Hepatocyte (in vitro differentiated cells): ENCODE results near the gene C2orf92. TPM values are rescaled to one million over a fixed set of nuclear protein-coding genes. Genes with fewer than 3 reads are reported as not detected.

Experiments used
- DNase-seq: peaks from one replicate; pipeline ENCODE4 v3.0.0-alpha.2; 2016; ENCODE audit warnings: low spot score
- H2AFZ ChIP-seq: fragments of 200-600 bp; sonication (generic); 2 replicates; pipeline ENCODE4 v1.6.0; 2016; ENCODE audit warnings: antibody characterized with exemption, mild to moderate bottlenecking
- H3K27ac ChIP-seq: fragments of 200-600 bp; sonication (generic); 2 replicates; pipeline ENCODE4 v1.5.1; 2016; ENCODE audit warnings: mild to moderate bottlenecking
- H3K27me3 ChIP-seq: fragments of 200-600 bp; sonication (generic); 2 replicates; pipeline ENCODE4 v1.6.1; 2016
- H3K36me3 ChIP-seq: fragments of 200-600 bp; sonication (generic); replicated peaks from 2 replicates; pipeline ENCODE4 v1.5.1; 2016; ENCODE audit warnings: low read depth; ENCODE audit not compliant: insufficient read depth
- H3K4me1 ChIP-seq: fragments of 200-600 bp; sonication (generic); 2 replicates; pipeline ENCODE4 v1.5.1; 2016; ENCODE audit warnings: mild to moderate bottlenecking, moderate library complexity; ENCODE audit not compliant: insufficient read depth
- H3K4me2 ChIP-seq: fragments of 200-600 bp; sonication (generic); 2 replicates; pipeline ENCODE4 v1.6.0; 2016
- H3K4me3 ChIP-seq: fragments of 200-600 bp; sonication (generic); 2 replicates; pipeline ENCODE4 v1.5.1; 2016; ENCODE audit warnings: mild to moderate bottlenecking
- H3K79me2 ChIP-seq: fragments of 200-600 bp; sonication (generic); 2 replicates; pipeline ENCODE4 v1.6.0; 2017; ENCODE audit warnings: mild to moderate bottlenecking
- H3K9me2 ChIP-seq: fragments of 200-600 bp; sonication (generic); replicated peaks from 2 replicates; pipeline ENCODE4 v1.6.0; 2017; ENCODE audit warnings: mild to moderate bottlenecking; ENCODE audit not compliant: insufficient read depth
- H3K9me3 ChIP-seq: fragments of 200-600 bp; sonication (generic); 2 replicates; pipeline ENCODE4 v1.5.1; 2016; ENCODE audit warnings: low read depth, mild to moderate bottlenecking
- H4K20me1 ChIP-seq: fragments of 200-600 bp; sonication (generic); 2 replicates; pipeline ENCODE4 v1.6.0; 2016; ENCODE audit warnings: mild to moderate bottlenecking; ENCODE audit not compliant: insufficient read depth, poor library complexity, severe bottlenecking
- CTCF ChIP-seq: fragments of 200-600 bp; sonication (generic); IDR thresholded peaks from 2 replicates; pipeline ENCODE4 v1.5.1; 2016; ENCODE audit warnings: antibody characterized with exemption, mild to moderate bottlenecking; ENCODE audit not compliant: poor library complexity
- EZH2 ChIP-seq: fragments of 200-600 bp; sonication (generic); IDR thresholded peaks from 2 replicates; pipeline ENCODE4 v1.6.1; 2016; ENCODE audit warnings: antibody characterized with exemption, mild to moderate bottlenecking, borderline replicate concordance
- EZH2phosphoT487 ChIP-seq: fragments of 200-600 bp; sonication (generic); IDR thresholded peaks from one replicate; pipeline ENCODE4 v1.6.1; 2018; ENCODE audit warnings: antibody characterized with exemption, mild to moderate bottlenecking, low read depth, moderate library complexity; ENCODE audit not compliant: unreplicated experiment, severe bottlenecking
- WGBS: methylation state at CpG from one replicate; pipeline ENCODE4 v1.1.6; 2016; ENCODE audit warnings: low lambda C conversion rate; ENCODE audit errors: missing lambda C conversion rate; 5-methylcytosine and 5-hydroxymethylcytosine counted together
- polyA plus RNA-seq: library from polyadenylated mRNA; unstranded; fragments of >200 nt; fragmentation: Nextera tagmentation; extraction: Ambion mirVana; gene quantifications from 2 replicates; pipeline ENCODE4 v1.2.1, GENCODE V29; 2016
- total RNA-seq: library from RNA; depleted of rRNA; stranded (reverse); fragments of >200 nt; gene quantifications from 2 replicates; pipeline ENCODE4 v1.2.3, GENCODE V29; 2014

C2orf92 gene
- total and polyA plus RNA-seq, 2 experiments from 2014 or later: 2.1 to 4.5 TPM

DNA sequence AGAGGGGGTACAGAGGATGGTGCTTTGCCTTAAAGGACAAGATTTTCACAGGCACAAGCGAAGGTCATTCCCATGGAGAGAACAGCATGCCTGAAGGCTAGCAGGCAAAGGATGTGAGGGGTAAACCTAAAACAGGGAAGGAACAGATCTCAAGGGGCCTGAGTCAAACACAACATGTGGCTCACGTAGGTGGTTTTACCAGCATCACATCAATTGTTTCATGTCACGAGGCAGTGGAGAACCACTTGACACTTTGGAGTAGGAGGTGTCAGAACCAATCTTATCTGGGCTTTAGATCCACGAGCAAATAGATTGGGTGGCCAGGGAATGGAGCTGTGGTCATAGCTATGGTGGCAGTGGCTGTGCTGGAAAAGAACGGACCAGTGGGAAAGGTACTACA, 15.2 kb upstream of the C2orf92 start:
- no peak overlapping the region for H3K27ac ChIP-seq
- H4K20me1 ChIP-seq: no peaks in the 10 kb centered on the region
- 94% methylated on average over 5 of the region's 5 CpGs for WGBS
- H3K36me3 ChIP-seq: no peaks in the 10 kb centered on the region
- no peaks in the 10 kb centered on the region for H3K9me3 ChIP-seq
- no peak for TF ChIP-seq EZH2phosphoT487
- no peak overlapping the region for H3K4me3 ChIP-seq
- DNase-seq: no peak
- H3K4me1 ChIP-seq: no peaks in the 10 kb centered on the region
- no peaks in the 10 kb centered on the region for H3K27me3 ChIP-seq
- no peak overlapping the region for H2AFZ ChIP-seq
- H3K9me2 ChIP-seq: no peaks in the 10 kb centered on the region
- H3K79me2 ChIP-seq: no peaks in the 10 kb centered on the region
- H3K4me2 ChIP-seq: no peak overlapping the region

DNA sequence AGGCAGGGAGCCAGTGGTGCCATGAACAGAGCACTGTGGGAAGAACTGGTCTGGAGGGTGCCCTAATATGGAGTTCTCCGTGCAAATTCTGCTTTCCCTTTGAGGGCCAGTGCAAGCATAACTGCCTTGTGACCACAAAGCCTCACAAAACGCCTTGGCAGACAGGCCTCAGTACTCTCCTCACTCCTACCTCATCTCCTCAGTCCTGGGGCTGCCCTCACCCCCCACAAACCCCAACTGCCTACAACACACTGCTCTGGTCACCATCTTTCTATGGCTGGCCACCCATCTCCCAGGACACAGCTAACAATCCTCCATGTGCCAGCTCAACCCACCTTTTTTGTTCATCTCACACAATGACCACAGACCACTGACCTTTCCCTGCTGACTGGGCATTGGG, 14.7 kb upstream of the C2orf92 start:
- Histone ChIP-seq H3K4me1 (no peaks in the 10 kb centered on the region), H3K4me2 (no peak overlapping the region), H3K27ac (no peak overlapping the region), H3K79me2 (no peaks in the 10 kb centered on the region), H4K20me1 (no peaks in the 10 kb centered on the region), H3K27me3 (no peaks in the 10 kb centered on the region), H3K9me3 (no peaks in the 10 kb centered on the region), H2AFZ (no peak overlapping the region), H3K4me3 (no peak overlapping the region), H3K36me3 (no peaks in the 10 kb centered on the region), H3K9me2 (no peaks in the 10 kb centered on the region)
- no peak for TF ChIP-seq CTCF
- no peak for TF ChIP-seq EZH2
- TF ChIP-seq EZH2phosphoT487: no peak
- no peak for DNase-seq
- 100% methylated on average over 2 of the region's 2 CpGs for WGBS

DNA sequence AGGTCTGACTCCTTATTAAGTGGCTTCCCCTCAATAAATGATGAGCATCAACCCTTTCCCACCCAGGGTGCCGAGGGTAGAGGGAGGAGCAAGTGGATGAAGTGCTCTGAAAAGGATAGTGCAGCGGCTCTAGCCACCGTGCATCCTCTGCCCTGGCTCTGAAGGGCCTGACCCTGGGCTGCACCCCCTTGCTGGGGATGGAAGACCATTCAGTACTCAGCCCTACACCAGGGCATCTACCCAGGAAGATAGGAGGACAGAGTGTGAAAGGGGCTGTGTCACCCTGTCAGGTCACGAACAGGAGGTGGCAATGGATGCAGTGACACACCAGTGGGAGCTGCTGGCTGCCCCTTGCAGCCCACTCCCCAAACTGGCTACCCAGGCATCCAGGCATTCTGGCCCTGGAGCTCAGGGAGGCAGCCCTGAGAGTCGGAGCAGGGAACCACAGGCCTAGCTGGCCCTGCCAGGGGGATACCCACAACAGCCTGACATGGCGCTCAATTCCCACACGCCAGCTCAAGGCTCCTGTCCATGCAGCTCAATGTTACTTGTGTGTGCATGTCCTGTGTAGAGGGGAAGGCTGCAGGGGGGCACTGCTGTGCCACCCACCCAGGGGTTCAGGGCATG, 13.3 kb upstream of the C2orf92 start:
- peaks cover 11% of the 10 kb centered on the region for H3K79me2 ChIP-seq
- no peak for TF ChIP-seq EZH2
- TF ChIP-seq EZH2phosphoT487: no peak
- TF ChIP-seq CTCF: no peak
- no peak overlapping the region for H3K27ac ChIP-seq
- WGBS: 98% methylated on average over 7 of the region's 7 CpGs
- no peaks in the 10 kb centered on the region for H3K36me3 ChIP-seq
- H4K20me1 ChIP-seq: no peaks in the 10 kb centered on the region
- H3K9me3 ChIP-seq: no peaks in the 10 kb centered on the region
- no peaks in the 10 kb centered on the region for H3K4me1 ChIP-seq
- H3K9me2 ChIP-seq: no peaks in the 10 kb centered on the region
- H3K4me2 ChIP-seq: no peak overlapping the region
- no peaks in the 10 kb centered on the region for H3K27me3 ChIP-seq
- H2AFZ ChIP-seq: no peak overlapping the region
- H3K4me3 ChIP-seq: no peak overlapping the region
- DNase-seq: no peak

DNA sequence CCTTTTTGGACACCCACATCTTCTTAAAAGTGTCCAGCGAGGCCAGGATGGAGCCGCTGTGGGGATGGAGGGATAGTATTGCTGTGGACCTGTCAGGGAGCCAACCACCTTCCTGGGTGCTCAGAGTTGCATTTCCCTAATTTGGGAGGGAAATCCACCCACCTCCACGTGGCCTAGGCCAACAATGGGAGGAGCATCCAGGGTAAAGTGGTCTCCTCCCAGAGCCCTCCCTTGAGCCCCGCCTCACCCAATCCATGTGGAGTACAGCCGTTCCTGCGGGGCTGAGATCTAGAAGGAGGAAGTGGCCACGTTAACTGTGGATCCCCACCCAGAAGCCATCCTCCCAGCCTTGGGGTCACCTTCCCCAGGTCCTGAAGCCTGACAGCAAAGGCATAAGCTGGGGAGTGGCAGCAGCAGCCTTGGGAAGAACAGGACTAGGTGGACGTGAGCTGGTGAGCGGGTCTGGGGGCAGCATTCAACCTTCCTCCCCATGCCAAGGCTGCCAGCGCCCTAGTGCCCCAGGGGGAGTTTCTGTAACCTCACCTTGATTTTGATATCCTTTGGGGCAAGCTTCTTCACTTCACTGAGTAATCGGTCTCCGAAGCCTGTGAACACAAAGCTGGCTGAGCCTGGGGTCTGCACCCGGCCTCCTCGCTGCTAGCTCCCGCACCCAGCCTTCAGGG, 12.5 kb upstream of the C2orf92 start:
- no peaks in the 10 kb centered on the region for H3K9me2 ChIP-seq
- H3K4me3 ChIP-seq: no peak overlapping the region
- DNase-seq: no peak
- H3K27ac ChIP-seq: no peak overlapping the region
- no peaks in the 10 kb centered on the region for H3K36me3 ChIP-seq
- H3K79me2 ChIP-seq: peaks cover 19% of the 10 kb centered on the region
- no peaks in the 10 kb centered on the region for H3K27me3 ChIP-seq
- H3K9me3 ChIP-seq: no peaks in the 10 kb centered on the region
- 91% methylated on average over 15 of the region's 15 CpGs for WGBS
- no peak overlapping the region for H2AFZ ChIP-seq
- TF ChIP-seq EZH2 (no peak), CTCF (no peak), EZH2phosphoT487 (no peak)
- peaks cover 6% of the 10 kb centered on the region for H3K4me1 ChIP-seq
- no peak overlapping the region for H3K4me2 ChIP-seq
- peaks cover 3% of the 10 kb centered on the region for H4K20me1 ChIP-seq
